Tibial artery (tissue), 4 donors: ENCODE measurements around the gene ICE2.

Experiments used
- DNase-seq, 2 donors: peaks; one replicate each; pipeline ENCODE4 v3.0.0-alpha.2; 2019
- H3K27ac ChIP-seq, 2 donors: fragments of 200-600 bp; sonication (generic) in 1 of 2; 1 replicate in 1 of 2; 2 replicates in 1 of 2; pipeline ENCODE4 v1.5.1; 2018 to 2019; ENCODE audit warnings: mild to moderate bottlenecking in 1 of 2
- H3K27me3 ChIP-seq, 2 donors: fragments of 200-600 bp; sonication (generic) in 1 of 2; one replicate each; pipeline versions ENCODE4 v1.5.1 to v1.6.0; 2016 to 2019
- H3K36me3 ChIP-seq, 3 donors: fragments of 200-600 bp; sonication (generic) in 2 of 3; one replicate each; pipeline ENCODE4 v1.5.1; 2016 to 2019; ENCODE audit warnings: mild to moderate bottlenecking in 2 of 3
- H3K4me1 ChIP-seq, 4 donors: fragments of 200-600 bp; sonication (generic) in 2 of 4; 1 replicate in 3 of 4; 2 replicates in 1 of 4; pipeline ENCODE4 v1.5.1; 2016 to 2019
- H3K4me3 ChIP-seq, 2 donors: fragments of 200-600 bp; sonication (generic) in 1 of 2; 1 replicate in 1 of 2; 2 replicates in 1 of 2; pipeline ENCODE4 v1.5.1; 2018 to 2019; ENCODE audit warnings: mild to moderate bottlenecking in 2 of 2
- H3K9me3 ChIP-seq, 3 donors: fragments of 200-600 bp; sonication (generic) in 1 of 3; one replicate each; pipeline ENCODE4 v1.5.1; 2016 to 2019
- CTCF ChIP-seq, 2 experiments: fragments of 200-600 bp in 1 of 2; fragments of 450-650 bp in 1 of 2; IDR thresholded peaks; one replicate each; pipeline ENCODE4 v1.5.1; 2017 to 2019; ENCODE audit warnings: antibody characterized with exemption in 2 of 2, mild to moderate bottlenecking in 1 of 2, moderate library complexity in 1 of 2
- intact Hi-C: fragments of 100-400 bp; cut with DNase I; formaldehyde crosslinking; loops from one replicate; pipeline ENCODE4 v1.15.0; 2023; ENCODE audit warnings: low total_unique reads

Gene ICE2

GRCh38 chr15:60399246-60399915 is 79.6 kb downstream of the ICE2 start:
- Histone ChIP-seq H3K27me3 (no peaks in the 10 kb centered on the region), H3K4me3 (peak overlapping the region in 1 of 2 donors; percentile 97), H3K9me3 (no peaks in the 10 kb centered on the region), H3K36me3 (peaks cover 0 to 6% (median 0%) of the 10 kb centered on the region in 3 donors), H3K4me1 (peaks cover 0 to 62% (median 36%) of the 10 kb centered on the region in 4 donors), H3K27ac (peak overlapping the region; percentile 34 to 99)
- TF ChIP-seq CTCF (IDR thresholded peaks at IDR 0.05): no peak
- DNase-seq: no peak
- intact Hi-C loops: loop anchor here (5.0 kb wide), 1 partner anchor 37 kb away; no protein-coding TSS in a partner anchor

- Histone ChIP-seq H3K27me3 (no peaks in the 10 kb centered on the region), H3K4me1 (peaks cover 6 to 73% (median 50%) of the 10 kb centered on the region in 4 donors), H3K36me3 (peaks cover 0 to 6% (median 0%) of the 10 kb centered on the region in 3 donors), H3K9me3 (no peaks in the 10 kb centered on the region), H3K27ac (peak within 1 kb of the TSS; percentile 96 to 99), H3K4me3 (peak within 1 kb of the TSS; percentile 96 to 97)
- intact Hi-C loops: loop anchor here (5.0 kb wide), 1 partner anchor 36 kb away; no protein-coding TSS in a partner anchor
- DNase-seq: peak; percentile 85 to 94
- TF ChIP-seq CTCF (IDR thresholded peaks at IDR 0.05): no peak
Measured at GRCh38 chr15:60397772-60398445, 81.0 kb downstream of the ICE2 start, which contains the start of gene ANXA2. Gene ANXA2, minus strand, starts transcription at chr15:60397986. Its CDS starts 11,911 bp downstream, at chr15:60386075.

- Histone ChIP-seq H3K27me3 (no peaks in the 10 kb centered on the region), H3K27ac (peak overlapping the region; percentile 96 to 99), H3K4me3 (peak overlapping the region; percentile 96 to 97), H3K9me3 (no peaks in the 10 kb centered on the region), H3K4me1 (peaks cover 6 to 73% (median 50%) of the 10 kb centered on the region in 4 donors), H3K36me3 (peaks cover 0 to 6% (median 0%) of the 10 kb centered on the region in 3 donors)
- peak; percentile 81 to 87 for DNase-seq
- TF ChIP-seq CTCF (IDR thresholded peaks at IDR 0.05): peak in 1 of 2 experiments; percentile 13
- intact Hi-C loops: loop anchor here (5.0 kb wide), 1 partner anchor 35 kb away; no protein-coding TSS in a partner anchor
Measured at GRCh38 chr15:60396958-60397771, 81.8 kb downstream of the ICE2 start.

GRCh38 chr15:60396560-60396957 is 82.4 kb downstream of the ICE2 start:
- intact Hi-C loops: loop anchor here (5.0 kb wide), 1 partner anchor 34 kb away; no protein-coding TSS in a partner anchor
- Histone ChIP-seq H3K4me1 (peaks cover 6 to 73% (median 54%) of the 10 kb centered on the region in 4 donors), H3K4me3 (peak overlapping the region; percentile 96 to 97), H3K27me3 (no peaks in the 10 kb centered on the region), H3K9me3 (no peaks in the 10 kb centered on the region), H3K36me3 (peaks cover 0 to 6% (median 0%) of the 10 kb centered on the region in 3 donors), H3K27ac (peak overlapping the region; percentile 96 to 99)
- DNase-seq: no peak
- TF ChIP-seq CTCF (IDR thresholded peaks at IDR 0.05): no peak

GRCh38 chr15:60396100-60396499 is 82.8 kb downstream of the ICE2 start:
- Histone ChIP-seq H3K4me3 (peak overlapping the region; percentile 96 to 97), H3K27ac (peak overlapping the region; percentile 96 to 99), H3K9me3 (no peaks in the 10 kb centered on the region), H3K27me3 (no peaks in the 10 kb centered on the region), H3K36me3 (peaks cover 0 to 6% (median 0%) of the 10 kb centered on the region in 3 donors), H3K4me1 (peaks cover 6 to 73% (median 58%) of the 10 kb centered on the region in 4 donors)
- intact Hi-C loops: loop anchor here (5.0 kb wide), 1 partner anchor 34 kb away; no protein-coding TSS in a partner anchor
- DNase-seq: no peak
- no peak for TF ChIP-seq CTCF (IDR thresholded peaks at IDR 0.05)
